HG03432 (cell line): ENCODE data around the gene TCERG1.

Experiments used
- ATAC-seq: cut with Tn5 transposase; IDR thresholded peaks from one replicate; pipeline ENCODE4 v1.9.1; 2021; ENCODE audit warnings: mild to moderate bottlenecking, moderate library complexity; ENCODE audit not compliant: unreplicated experiment

The TCERG1 gene

DNA sequence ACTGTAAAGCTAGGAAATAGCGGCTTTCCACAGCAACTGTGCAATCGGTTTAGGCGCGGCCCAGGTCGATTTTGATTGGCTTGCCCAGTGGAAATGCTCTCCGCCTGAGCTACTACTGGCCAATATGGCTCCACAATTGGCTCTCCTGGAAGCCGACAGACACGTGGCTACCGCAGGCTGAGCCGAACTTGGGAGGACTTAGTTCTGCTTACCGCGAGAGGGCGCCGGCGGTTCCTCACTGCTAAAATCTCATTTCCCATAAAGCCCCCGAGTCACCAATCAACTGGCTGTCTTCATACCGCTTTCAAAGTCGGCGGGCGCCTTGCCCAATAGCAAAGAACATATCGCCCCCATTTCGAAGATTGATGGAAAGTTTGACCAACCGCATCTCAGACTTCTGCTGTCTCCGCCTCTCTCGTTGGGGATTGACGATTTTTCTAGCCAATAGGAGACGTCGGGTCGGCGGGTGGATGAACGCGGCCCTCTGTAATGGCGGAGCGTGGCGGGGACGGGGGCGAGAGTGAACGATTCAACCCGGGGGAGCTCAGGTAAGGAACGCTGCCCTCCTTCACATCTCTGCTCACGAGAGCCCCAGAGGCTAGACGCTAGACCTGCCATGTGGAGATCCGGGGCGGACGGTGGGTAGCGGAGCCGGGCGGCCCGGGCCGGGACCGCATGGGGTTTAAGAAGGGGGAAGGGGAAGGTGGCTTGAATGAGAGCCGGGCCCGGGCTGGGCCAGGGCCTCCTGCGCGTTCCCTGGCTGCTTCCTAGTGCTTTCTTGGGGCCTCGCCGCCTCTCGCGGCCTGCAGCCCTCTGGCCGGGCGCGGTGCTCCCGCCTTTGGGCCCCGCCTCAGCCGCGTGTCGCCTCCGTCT is at the start of gene TCERG1:
Gene TCERG1, plus strand, starts transcription at position 473 of the 873 bp plus-strand sequence. Its CDS starts 17 bp downstream, at position 490.
- peak; percentile 97 for ATAC-seq

DNA sequence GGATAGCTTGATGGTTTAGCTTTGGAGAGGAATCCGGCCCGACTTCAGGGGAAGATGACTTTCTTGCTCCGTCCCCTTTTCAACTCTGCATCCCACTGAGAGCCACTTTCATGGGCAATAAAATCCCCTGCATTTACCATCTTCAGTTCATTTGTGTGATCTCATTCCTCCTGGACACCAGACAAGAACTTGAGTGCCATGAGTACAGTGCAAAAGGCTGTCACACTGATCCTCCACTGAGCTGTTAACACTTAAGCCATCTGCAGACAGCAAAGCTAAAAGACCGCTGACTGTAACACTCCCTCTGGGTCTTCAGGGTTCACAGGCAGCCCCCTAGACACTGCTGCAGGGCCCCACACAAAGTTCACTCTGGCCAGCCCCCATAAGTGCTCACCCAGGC is 48.3 kb upstream of the TCERG1 start:
- no peak for ATAC-seq

DNA sequence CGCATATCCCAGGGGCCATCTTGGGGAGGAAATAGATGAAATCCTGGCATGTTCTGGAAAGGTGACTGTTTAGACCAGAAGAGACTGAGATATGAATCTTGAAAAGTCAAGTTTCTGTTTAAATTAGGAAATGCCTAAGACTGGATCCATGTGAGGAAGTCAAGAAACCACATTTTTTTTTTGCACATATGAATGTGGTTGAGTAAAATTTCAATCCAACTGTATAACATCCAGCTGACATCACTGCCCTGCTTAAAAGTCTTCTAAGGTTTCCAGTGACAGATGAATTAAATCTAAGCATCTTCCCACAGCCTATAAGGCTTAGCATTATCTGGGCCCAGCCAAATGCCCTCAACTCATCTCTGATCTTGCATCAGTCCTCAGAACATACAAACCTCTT is 47.7 kb upstream of the TCERG1 start:
- ATAC-seq = no peak

DNA sequence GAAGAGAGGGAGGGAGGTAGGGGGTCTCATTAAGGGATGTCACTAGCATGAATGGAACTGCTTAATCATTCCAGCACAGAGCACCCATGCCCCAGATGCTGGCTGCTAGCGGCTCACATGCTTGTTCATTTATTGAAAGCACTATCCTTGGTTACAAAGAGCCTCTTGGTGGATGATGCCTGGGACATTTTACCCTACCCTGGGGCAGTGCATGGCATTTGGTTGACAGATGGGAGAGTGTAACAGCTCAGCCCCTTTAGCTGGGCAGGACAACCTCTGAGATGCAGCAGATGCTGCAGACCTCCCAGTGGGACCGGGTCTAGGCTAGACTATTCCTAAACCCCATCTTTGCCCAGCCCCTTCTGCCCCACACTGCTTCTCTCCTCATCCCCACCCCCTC is 46.9 kb upstream of the TCERG1 start:
- ATAC-seq = no peak

DNA sequence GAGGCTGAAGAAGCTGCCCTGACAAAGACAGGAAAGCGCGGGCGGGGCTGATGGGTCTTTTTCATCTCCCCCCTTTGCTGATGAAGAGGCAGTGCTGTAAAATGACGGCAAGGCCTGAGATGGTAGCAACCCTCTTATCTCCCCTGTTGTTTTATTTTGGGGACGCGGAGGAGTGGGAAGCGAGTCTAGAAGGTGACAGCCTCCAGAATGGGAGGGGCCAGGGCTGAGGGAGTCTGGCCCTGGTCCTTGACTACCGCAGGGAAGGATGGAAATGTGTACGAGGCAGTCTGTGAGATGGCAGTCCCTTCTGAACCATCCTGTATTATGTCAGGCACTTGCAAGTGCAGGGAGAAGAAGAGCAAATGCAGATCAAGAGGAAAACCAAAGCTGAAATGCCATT is 46.1 kb upstream of the TCERG1 start:
- ATAC-seq = no peak

DNA sequence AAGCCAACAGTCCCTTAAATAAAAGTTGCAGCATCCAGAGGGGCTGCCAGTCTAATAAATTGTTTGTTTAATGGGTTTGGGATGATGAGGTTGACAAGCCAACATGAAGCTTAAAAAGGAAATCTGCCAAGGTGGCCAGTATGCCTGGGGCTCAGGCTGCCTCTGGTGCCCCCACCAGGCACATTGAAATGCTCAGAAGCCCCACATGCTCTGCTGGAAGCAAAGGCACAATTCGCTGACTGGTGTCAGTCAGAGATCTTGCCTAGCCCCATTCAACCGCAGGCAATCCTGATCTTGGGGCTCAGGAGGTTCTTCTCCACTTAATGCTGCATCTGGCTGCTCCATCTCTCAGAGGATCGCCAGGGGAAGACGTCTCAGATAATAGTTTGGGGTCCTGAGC is 44.2 kb upstream of the TCERG1 start:
- ATAC-seq = no peak

DNA sequence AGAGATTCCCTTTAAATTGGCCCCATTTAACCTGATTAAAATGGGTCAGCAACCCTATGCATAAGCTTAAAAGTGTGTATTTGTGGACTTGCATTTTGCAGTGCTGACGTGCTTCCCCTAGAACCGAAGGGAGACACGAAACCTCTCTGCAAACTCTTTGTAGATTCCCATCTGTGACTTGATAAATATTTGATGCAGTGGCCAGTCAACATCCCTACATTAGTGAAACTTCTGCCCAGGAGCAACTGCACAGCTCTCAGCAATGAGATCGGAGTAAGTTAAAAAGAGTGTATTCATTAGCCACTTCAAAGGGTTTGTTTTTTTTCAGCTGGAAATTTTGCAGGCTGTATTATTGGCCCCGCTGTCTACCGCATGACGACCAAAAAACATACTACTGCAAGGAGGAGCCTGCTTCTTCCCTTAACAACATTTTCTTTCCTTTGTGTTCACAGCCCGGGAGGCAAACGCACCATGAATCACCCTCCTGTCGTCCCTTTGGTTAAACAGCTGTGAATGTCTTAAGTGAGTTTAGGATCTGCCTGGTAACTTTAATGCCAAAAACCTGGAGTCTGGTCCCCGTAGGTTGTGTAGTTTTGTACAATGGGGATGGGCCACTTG is 38.0 kb upstream of the TCERG1 start:
- no peak for ATAC-seq

DNA sequence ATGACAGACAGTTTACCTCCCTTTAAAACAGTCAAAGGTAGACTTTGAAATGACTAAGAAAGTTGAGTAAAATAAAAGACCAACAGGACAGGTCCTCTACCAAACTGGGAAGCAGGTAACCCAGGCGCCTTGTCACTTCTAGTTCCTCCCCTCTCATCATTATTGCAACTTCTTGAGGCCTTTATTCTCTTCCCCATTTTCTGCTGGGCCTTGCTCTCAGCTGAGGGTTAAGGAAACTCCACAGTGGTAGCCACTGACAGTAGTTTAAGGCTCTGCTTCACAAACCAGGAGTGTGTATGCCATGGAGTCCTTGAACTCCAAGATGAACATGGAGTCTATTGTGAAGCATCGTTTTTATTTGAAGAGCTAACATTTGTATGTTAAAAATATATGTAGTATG is 36.9 kb upstream of the TCERG1 start:
- no peak for ATAC-seq

DNA sequence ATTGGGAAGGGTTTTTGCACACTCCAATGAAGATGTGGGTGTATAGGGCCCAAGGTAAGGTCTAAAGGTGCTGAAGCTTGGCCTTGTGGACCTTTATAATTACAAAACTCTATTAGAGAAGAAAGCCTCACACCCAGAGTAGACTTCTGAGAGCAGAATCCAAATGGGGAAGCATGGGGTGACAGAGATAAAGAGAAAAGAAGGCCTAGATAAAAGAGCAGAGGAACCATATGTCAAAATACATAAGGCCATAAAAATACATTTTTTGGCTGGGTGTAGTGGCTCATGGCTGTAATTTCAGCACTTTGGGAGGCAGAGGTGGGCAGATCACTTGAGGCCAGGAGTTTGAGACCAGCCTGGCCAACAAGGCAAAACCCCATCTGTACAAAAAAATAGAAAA is 27.4 kb upstream of the TCERG1 start:
- no peak for ATAC-seq

DNA sequence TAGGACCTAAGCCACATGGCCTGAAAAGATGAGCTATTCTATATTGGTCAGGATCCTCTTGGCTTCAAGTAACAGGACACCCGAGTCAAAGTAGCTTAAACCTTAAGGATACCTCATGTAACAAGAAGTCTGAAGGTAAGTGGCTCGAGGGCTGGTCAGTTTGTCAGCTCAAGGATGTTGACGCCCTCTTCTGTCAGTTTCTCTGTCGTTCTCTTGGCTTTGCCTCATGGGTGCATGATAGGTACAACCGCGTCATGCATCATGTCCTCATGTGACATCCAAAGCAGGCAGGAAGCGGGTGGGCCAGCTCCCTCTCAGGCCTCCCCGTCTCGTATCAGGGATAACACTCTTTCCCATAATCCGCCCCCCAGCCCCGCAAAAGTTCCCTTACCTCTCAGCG is 22.1 kb upstream of the TCERG1 start:
- no peak for ATAC-seq

DNA sequence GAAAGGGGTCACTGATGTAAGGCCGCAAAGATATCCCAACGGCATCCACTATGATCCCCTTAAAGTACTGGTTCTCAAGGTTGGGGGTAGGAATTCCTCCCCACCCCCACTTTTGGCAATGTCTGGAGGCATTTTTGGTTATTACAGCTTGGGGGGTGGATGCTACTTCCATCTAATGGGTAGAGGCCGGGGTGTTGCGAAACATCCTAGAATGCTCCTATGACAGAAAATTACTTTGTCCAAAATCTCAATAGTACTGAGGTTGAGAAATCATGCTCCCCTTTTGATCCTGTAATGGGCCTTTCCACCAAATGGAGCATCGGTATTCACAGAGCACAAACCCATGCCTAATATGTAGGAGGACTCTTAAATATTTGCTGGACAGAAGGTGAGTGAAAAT is 20.8 kb upstream of the TCERG1 start:
- ATAC-seq = no peak

DNA sequence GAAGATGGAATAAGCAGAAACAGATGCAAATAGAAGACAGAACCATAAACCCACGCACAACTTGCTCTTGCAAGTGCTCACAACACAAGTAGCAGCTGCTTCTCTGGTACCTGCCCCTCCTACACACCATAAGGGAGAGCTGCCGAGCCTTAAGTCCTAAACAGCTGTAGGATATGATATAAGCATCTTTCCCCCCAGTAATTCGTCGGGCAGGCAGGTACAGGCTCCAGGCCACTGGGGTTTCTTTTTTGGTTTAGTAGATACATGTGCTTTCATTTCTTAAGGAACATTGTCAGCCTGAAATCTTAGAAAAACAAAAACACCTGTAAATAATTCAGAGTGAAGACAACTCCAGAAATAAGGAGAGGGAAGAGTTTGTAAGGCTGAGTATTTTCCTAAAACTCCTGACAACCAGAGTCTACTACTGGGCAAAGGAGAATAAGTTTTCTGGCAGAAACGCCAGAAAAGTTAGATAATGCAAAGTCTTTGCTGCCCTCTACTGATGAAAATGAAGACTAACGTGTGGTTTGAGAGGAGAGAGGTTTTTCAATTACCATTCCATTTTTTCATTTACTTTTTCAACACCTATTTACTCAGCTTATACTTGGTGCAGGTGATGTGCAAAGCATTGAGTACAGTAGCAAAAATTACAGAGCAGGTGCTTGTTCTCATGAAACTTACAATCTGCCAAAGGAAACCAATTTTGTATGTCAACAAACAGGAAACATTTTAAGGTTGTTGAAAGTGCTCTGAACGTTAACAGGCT is 20.1 kb upstream of the TCERG1 start:
- ATAC-seq = peak; percentile 80

DNA sequence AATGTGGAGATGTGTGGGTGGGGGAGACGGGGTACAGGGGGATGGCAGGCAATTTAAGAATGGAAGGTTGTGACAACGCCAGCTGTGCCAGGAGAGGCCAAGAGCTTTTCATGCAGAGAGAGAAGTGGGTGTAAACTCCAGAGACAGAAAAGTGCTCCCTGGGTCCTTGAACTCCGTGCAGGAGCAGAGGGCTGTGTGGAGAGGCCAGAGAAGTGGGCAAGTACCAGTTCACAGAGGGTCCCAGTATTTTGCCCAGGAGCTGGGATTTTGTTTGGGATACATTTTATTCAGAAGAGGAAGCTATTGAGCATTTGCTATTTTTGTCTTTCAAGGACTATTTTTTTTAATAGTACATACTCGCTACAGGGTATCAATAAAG is 19.5 kb upstream of the TCERG1 start:
- no peak for ATAC-seq

DNA sequence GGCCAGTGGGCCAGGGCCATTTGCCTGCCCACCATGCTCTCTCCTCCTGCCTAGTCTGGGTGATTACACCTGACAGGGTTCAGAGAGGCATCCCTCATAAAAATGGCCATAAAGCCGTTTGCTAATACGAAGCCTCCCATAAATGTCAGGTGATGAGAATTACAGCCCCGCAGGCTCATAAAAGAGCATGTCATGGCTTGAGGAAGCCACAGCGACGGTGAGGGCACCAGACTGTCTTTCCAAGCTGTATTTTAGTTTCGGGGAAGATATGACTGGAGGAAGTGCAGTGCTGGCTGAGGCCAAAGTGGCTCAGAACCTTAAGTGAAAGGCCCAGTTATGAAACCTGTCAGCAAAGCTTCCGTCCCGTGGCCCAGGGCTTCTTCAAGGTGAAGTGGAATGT is 18.5 kb upstream of the TCERG1 start:
- ATAC-seq = no peak

DNA sequence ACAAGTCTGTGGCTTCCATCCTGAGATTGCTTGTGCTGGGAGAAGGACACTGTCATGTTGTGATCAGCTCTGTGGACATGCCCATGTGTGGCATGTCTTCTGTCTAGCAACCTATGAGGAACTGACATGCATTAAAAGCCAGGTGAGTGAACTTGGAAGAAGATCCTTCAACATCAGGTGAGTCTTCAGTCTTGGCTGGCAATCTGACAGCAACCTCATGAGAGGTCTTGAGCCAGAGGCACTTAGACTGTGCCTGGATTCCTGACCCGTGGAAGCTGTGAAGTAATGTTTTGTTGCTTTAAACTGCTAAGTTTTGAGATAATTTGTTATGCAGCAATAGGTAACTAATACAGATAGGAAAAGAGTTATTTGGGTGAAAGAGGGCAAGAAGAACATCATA is 6.8 kb upstream of the TCERG1 start:
- ATAC-seq = no peak

DNA sequence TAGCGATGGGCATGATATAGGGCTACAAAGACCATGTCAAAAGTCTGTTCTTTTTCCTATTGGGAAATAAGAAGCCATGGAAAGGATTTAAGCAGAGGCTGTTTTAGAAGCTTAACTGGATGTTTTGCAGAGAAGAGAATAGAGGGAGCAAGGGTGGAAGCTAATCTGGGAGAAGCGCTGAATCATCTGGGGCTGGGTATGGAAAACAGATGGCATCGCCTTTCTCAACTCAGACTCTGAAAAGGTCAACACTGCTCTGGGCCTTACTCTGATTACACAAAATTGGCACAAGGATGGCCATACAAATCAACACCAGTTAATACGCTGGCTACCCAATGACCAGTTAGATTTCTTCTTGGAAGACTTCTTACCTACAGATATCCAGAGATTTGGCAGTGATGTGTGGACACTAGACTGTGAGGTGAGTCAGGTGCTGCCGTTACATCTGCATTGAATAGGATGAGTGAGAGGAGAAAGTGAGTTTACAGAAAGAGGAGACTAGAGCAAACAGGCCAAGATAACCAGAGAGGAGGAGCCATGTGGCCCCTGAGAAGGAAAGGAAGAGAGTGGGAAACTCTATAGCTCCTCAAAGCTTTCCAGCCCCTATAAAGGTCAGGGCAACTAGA is 6.2 kb upstream of the TCERG1 start:
- no peak for ATAC-seq

DNA sequence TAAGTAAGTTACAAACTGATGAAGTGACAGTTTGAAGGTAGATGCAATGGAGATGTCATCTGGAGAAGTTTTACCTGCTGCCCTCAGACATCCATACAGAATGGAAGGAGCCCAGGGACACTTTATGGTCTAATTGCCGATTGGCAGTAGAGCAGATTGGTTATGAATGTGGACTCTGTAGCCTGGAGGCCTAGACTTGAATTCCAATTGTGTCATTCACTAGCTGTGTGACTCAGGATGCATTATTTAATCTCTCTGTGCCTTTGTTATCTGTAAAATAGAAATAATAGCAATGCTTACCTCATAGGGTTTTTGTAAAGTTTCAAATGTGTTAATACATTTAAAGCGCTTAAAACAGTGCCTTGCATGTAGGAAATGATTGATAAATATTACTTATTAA is 5.2 kb upstream of the TCERG1 start:
- no peak for ATAC-seq

DNA sequence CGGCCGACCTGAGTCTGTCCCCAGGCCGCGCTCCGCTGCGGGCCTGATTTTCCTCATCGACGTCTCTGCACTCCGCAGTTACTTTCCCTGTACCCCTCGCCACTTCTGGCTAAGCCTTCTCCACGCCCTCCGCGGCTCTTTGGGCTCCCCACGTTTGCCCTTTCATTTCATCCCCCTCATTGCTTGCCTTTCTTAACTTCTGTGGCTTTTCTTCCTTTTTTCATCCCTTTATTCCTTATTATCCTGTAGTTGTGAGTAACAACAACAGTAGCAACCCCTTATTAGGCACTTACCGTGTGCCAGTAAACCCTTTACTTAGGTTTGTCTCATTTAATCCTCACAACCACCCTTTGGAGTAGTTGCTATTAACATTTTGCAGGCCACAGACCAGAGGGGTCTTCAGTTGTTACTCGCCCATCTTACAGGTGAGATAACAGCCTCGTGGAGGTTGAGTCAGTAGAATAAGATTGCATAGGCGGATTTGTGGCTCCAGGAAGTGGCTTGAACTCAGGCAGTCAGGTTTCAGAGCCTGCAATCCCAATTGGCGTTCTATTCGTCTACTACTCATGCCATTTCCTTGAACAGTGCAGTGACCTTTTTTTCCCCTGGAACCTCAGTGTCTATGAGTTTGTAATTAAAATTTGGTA is 724 bp downstream of the TCERG1 start:
- peak; percentile 23 for ATAC-seq

DNA sequence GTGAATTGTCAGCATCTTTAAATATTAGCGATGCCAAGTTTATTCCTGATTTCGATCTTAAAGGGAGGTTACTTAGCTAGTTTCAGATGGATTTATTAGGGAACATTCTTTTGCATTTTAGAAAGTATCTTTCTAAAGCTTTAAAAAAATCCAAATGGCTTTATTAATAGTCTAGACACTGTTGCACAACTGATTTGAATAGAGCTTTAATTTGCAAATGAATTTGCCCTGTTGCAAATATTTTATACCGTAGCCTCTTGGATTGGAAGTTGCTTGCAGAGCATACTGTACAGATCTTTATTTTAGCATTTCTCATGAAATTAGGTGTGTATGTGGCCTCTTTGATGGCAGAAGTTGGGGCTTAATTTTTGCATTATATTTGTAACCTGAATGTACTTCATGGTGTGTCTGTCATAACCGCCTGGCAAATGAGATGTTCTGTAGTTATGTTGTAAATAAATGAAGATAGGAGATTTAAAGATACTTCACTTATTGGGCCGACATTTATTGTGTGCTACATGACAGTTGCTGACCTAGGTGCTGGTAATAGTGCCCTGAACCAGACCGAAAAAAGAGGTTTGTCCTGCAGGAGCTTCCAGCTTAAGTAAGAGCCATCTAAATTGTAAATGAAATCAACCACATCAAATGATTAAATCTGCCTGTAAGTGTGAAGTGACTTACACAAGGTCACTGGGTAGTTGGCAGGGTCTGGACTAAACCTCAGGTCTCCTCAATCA is 1.8 kb downstream of the TCERG1 start:
- ATAC-seq = no peak

DNA sequence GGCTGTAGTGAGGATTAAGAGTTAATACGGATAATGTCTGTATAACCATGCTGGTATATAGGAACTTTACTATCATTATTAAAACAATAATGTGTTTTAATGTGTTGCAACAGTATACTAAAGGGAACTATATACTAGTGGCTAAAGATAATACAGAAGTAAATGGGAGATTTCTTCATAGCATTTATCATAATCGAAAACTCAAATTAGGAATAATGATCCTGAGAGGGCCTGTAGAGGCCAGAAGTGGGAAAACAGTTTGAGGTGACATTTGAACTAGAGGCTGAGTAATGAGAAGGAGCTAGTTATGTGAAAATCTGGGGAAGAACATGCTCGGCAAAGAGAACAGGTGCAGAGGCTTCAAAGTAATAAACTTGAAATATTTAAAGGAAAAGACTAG is 2.9 kb downstream of the TCERG1 start:
- ATAC-seq = no peak
